HepG2 (cell line): Measurements from ENCODE around the gene FXYD5. TPM values are rescaled to one million over a fixed set of nuclear protein-coding genes. Genes with fewer than 3 reads are reported as not detected.

Experiments
- ATAC-seq: fragments of 200-7000 bp; cut with Tn5 transposase; 3 replicates; pipeline ENCODE4 v1.9.1; 2020; ENCODE audit warnings: mild to moderate bottlenecking, moderate library complexity
- BruUV-seq: library from RNA; stranded (reverse); fragments of 400-500 nt; replicated peaks from 2 replicates; lab custom pipeline; 2021; lab: Mats Ljungman, UMichigan
- CTCF ChIA-PET: fragments of 300-600 bp; formaldehyde crosslinking; extraction: SDS; loops from one replicate; lab custom pipeline; 2021; ENCODE audit warnings: low total read pairs, inconsistent platforms, low intra/inter-chr PET ratio; lab: Yijun Ruan, JAX
- POLR2A ChIA-PET: fragments of 350-600 bp; sonication (Branson Sonifier 250); formaldehyde crosslinking; loops from one replicate; lab custom pipeline; 2020; ENCODE audit warnings: antibody characterized with exemption, inconsistent platforms; lab: Yijun Ruan, JAX
- DNase-seq: peaks from one replicate; pipeline ENCODE4 v3.0.0-alpha.2; 2015; ENCODE audit warnings: low spot score
- FAIRE-seq: peaks from 3 replicates; lab custom pipeline; 2011; peaks lifted over from hg19 to GRCh38; lab: Jason Lieb, UNC
- H2AFZ ChIP-seq: one replicate; pipeline ENCODE4 v1.6.1; 2011; ENCODE audit warnings: low read length, inconsistent platforms
- H3K27ac ChIP-seq: fragments of 300-600 bp; 3 replicates; pipeline ENCODE4 v1.8.0; 2011; ENCODE audit warnings: mixed run types, mild to moderate bottlenecking, mixed read lengths, low read length, inconsistent platforms; ENCODE audit not compliant: insufficient read depth; ENCODE audit errors: extremely low read length
- H3K27me3 ChIP-seq, 2 experiments: fragments of 200-600 bp in 1 of 2; 2 replicates in 1 of 2; 3 replicates in 1 of 2; pipeline versions ENCODE4 v1.6.0 to v1.8.0; 2011; ENCODE audit warnings: low read length in 2 of 2, mild to moderate bottlenecking in 2 of 2, moderate library complexity in 2 of 2, inconsistent platforms in 1 of 2; ENCODE audit not compliant: insufficient read depth in 2 of 2, control insufficient read depth in 1 of 2
- H3K36me3 ChIP-seq, 2 experiments: fragments of 200-600 bp in 1 of 2; replicated peaks in 1 of 2; 2 replicates in 1 of 2; 3 replicates in 1 of 2; pipeline versions ENCODE4 v1.5.1 to v1.8.0; 2011; ENCODE audit warnings: low read length in 2 of 2, inconsistent platforms in 1 of 2; ENCODE audit not compliant: insufficient read depth in 2 of 2, control insufficient read depth in 1 of 2
- H3K4me1 ChIP-seq: 2 replicates; pipeline ENCODE4 v1.5.1; 2012; ENCODE audit warnings: low read length, inconsistent platforms; ENCODE audit not compliant: insufficient read depth
- H3K4me2 ChIP-seq: 2 replicates; pipeline ENCODE4 v1.6.0; 2011; ENCODE audit warnings: low read depth, low read length, inconsistent platforms
- H3K4me3 ChIP-seq, 3 experiments: fragments of 200-600 bp in 1 of 3; sonication (generic), shearing (Covaris generic) in 1 of 3; replicated peaks in 1 of 3; 2 replicates each; pipeline ENCODE4 v1.5.1; 2011 to 2016; ENCODE audit warnings: low read length in 3 of 3, inconsistent platforms in 2 of 3, low read depth in 2 of 3, mild to moderate bottlenecking in 2 of 3, control low read depth in 1 of 3, mixed read lengths in 1 of 3; ENCODE audit not compliant: insufficient read depth in 1 of 3
- H3K79me2 ChIP-seq: one replicate; pipeline ENCODE4 v1.6.1; 2011; ENCODE audit warnings: low read length, inconsistent platforms; ENCODE audit not compliant: insufficient read depth
- H3K9ac ChIP-seq: 2 replicates; pipeline ENCODE4 v1.6.0; 2011; ENCODE audit warnings: mild to moderate bottlenecking, low read depth, low read length, inconsistent platforms; ENCODE audit not compliant: insufficient read depth
- H3K9me3 ChIP-seq: 2 replicates; pipeline ENCODE4 v1.5.1; 2012; ENCODE audit warnings: mild to moderate bottlenecking, low read length
- H4K20me1 ChIP-seq: 2 replicates; pipeline ENCODE4 v1.6.0; 2011; ENCODE audit warnings: inconsistent platforms, mild to moderate bottlenecking, low read length, moderate library complexity; ENCODE audit not compliant: insufficient read depth
- BRCA1 ChIP-seq: sonication (generic); formaldehyde crosslinking; IDR thresholded peaks from 2 replicates; pipeline ENCODE4 v1.4.0; 2020; ENCODE audit warnings: missing genetic modification reagents
- MIXL1 ChIP-seq: IDR thresholded peaks from 2 replicates; pipeline ENCODE4 v1.6.1; 2016
- NFE2L1 ChIP-seq: sonication (generic); formaldehyde crosslinking; IDR thresholded peaks from 2 replicates; pipeline ENCODE4 v1.4.0; 2020; ENCODE audit warnings: missing genetic modification reagents, mild to moderate bottlenecking, borderline replicate concordance
- NFYC ChIP-seq: IDR thresholded peaks from 2 replicates; pipeline ENCODE4 v1.6.1; 2016; ENCODE audit warnings: missing genetic modification reagents, missing compliant biosample characterization
- SETDB1 ChIP-seq: sonication (generic); formaldehyde crosslinking; IDR thresholded peaks from 2 replicates; pipeline ENCODE4 v1.5.1; 2020; ENCODE audit warnings: missing genetic modification reagents, mild to moderate bottlenecking, borderline replicate concordance
- ZNF12 ChIP-seq: sonication (generic); formaldehyde crosslinking; IDR thresholded peaks from 2 replicates; pipeline ENCODE4 v1.5.0; 2020; ENCODE audit warnings: missing genetic modification reagents
- ZNF264 ChIP-seq: sonication (generic); formaldehyde crosslinking; IDR thresholded peaks from 2 replicates; pipeline ENCODE4 v1.4.0; 2020; ENCODE audit warnings: missing genetic modification reagents
- ZNF432 ChIP-seq: sonication (generic); formaldehyde crosslinking; IDR thresholded peaks from 2 replicates; pipeline ENCODE4 v1.5.0; 2020; ENCODE audit warnings: missing genetic modification reagents, mild to moderate bottlenecking, borderline replicate concordance
- ZNF460 ChIP-seq: sonication (generic); formaldehyde crosslinking; IDR thresholded peaks from 2 replicates; pipeline ENCODE4 v1.5.1; 2020; ENCODE audit warnings: missing genetic modification reagents, mild to moderate bottlenecking, borderline replicate concordance
- ZNF564 ChIP-seq: sonication (generic); formaldehyde crosslinking; IDR thresholded peaks from 2 replicates; pipeline ENCODE4 v1.8.1; 2023; ENCODE audit warnings: mild to moderate bottlenecking, missing genetic modification reagents
- ZNF646 ChIP-seq: sonication (generic); formaldehyde crosslinking; IDR thresholded peaks from 2 replicates; pipeline ENCODE4 v1.9.0; 2021; ENCODE audit warnings: mild to moderate bottlenecking, missing genetic modification reagents
- ZNF839 ChIP-seq: sonication (generic); formaldehyde crosslinking; IDR thresholded peaks from 2 replicates; pipeline ENCODE4 v1.4.0; 2020; ENCODE audit warnings: missing genetic modification reagents, mild to moderate bottlenecking, borderline replicate concordance
- WGBS: methylation state at CpG from one replicate; pipeline ENCODE4 v1.1.6; 2017; ENCODE audit warnings: low lambda C conversion rate; 5-methylcytosine and 5-hydroxymethylcytosine counted together
- in situ Hi-C: cut with HindIII; loops from 2 replicates; pipeline ENCODE4 v1.10.0; 2017; ENCODE audit warnings: low pct_unique_long_range_greater_than_20kb; ENCODE audit not compliant: extremely low pct_ligation_motif_present
- intact Hi-C: fragments of 100-400 bp; cut with micrococcal nuclease; formaldehyde crosslinking; loops from one replicate; pipeline ENCODE4 v1.10.0; 2022; ENCODE audit not compliant: unreplicated experiment
- polyA plus RNA-seq, 8 experiments: library from polyadenylated mRNA; depleted of rRNA in 3 of 8; stranded (reverse) in 7 of 8; unstranded in 1 of 8; fragments of >200 nt; fragmentation: Illumina TruSeq in 4 of 8; extraction: Trizol in 4 of 8; gene quantifications; 2 replicates each; pipeline versions ENCODE4 v1.2.1 to v1.2.3, GENCODE V29; 2011 to 2016; ENCODE audit warnings: low read depth in 4 of 8, missing spikeins in 1 of 8, mixed read lengths in 1 of 8; ENCODE audit not compliant: insufficient read depth in 1 of 8
- total RNA-seq, 5 experiments: library from RNA; depleted of rRNA; stranded (reverse); fragments of >200 nt; fragmentation: Illumina TruSeq; extraction: Trizol; gene quantifications; 2 replicates each; pipeline ENCODE4 v1.2.3, GENCODE V29; 2016; ENCODE audit warnings: low read depth in 1 of 5
- TF ChIP-seq, protein P1 (sequence below): sonication (generic); formaldehyde crosslinking; IDR thresholded peaks from 2 replicates; pipeline ENCODE4 v1.4.0; 2020; ENCODE audit warnings: missing genetic modification reagents

FXYD5 gene
- total and polyA plus RNA-seq, 2 of the 13 experiments (the other 11 are each of a cell fraction or from before 2014, with no cell fraction given), result 0.65 TPM; not detected in 1

- no TSS peak for BruUV-seq
- POLR2A ChIA-PET, result no interaction called here
- in situ Hi-C loops, result no loop called here
These were observed 53.6 kb downstream of the FXYD5 start for GRCh38 chr19:35208121-35208520.

DNA sequence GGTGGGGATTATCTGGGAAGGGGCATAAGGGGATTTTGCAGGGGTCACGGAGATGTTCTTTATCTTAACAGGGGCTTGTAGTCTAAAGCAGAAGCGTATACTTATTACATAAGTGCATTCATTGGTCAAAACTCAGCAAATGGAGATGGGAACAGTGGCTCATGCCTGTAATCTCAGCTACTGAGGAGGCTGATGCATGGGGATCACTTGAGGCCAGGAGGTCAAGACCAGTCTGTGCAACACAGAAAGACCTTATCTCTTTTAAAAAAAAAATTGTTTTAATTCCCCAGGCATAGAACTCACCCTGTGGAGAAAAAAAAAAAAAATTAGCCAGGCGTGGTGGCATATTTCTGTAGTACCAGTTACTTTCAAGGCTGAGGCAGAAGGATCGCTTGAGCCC is 55.1 kb downstream of the FXYD5 start:
- intact Hi-C loops, result no loop called here
- no peak for TF ChIP-seq ZNF432 (CRISPR knock-in tag)
- no peak for TF ChIP-seq ZNF564 (CRISPR knock-in tag)
- no peak for TF ChIP-seq SETDB1 (CRISPR knock-in tag)
- TF ChIP-seq BRCA1 (CRISPR knock-in tag), result no peak
- TF ChIP-seq ZNF646 (CRISPR knock-in tag), result no peak
- TF ChIP-seq MIXL1 (CRISPR knock-in tag), result no peak
- no peak for TF ChIP-seq NFYC (CRISPR knock-in tag)
- no peak for TF ChIP-seq ZNF264 (CRISPR knock-in tag)
- TF ChIP-seq, protein P1, sequence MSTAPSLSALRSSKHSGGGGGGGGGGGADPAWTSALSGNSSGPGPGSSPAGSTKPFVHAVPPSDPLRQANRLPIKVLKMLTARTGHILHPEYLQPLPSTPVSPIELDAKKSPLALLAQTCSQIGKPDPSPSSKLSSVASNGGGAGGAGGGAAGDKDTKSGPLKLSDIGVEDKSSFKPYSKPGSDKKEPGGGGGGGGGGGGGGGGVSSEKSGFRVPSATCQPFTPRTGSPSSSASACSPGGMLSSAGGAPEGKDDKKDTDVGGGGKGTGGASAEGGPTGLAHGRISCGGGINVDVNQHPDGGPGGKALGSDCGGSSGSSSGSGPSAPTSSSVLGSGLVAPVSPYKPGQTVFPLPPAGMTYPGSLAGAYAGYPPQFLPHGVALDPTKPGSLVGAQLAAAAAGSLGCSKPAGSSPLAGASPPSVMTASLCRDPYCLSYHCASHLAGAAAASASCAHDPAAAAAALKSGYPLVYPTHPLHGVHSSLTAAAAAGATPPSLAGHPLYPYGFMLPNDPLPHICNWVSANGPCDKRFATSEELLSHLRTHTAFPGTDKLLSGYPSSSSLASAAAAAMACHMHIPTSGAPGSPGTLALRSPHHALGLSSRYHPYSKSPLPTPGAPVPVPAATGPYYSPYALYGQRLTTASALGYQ, result no peak
- no peak for TF ChIP-seq ZNF460 (CRISPR knock-in tag)
- TF ChIP-seq ZNF839 (CRISPR knock-in tag), result no peak

More at GRCh38 chr19:35208121-35208520, 53.6 kb downstream of the FXYD5 start:
- no peak overlapping the region for H2AFZ ChIP-seq
- no peak for ATAC-seq
- H3K79me2 ChIP-seq, result no peaks in the 10 kb centered on the region
- TF ChIP-seq NFE2L1 (CRISPR knock-in tag), result no peak
- TF ChIP-seq ZNF12, result no peak
- no peaks in the 10 kb centered on the region for H3K36me3 ChIP-seq
- no peak overlapping the region for H3K27ac ChIP-seq
- CTCF ChIA-PET, result no interaction called here
- H4K20me1 ChIP-seq, result no peaks in the 10 kb centered on the region
- no peak for DNase-seq
- H3K9ac ChIP-seq, result no peak overlapping the region
- H3K4me1 ChIP-seq, result peaks cover 17% of the 10 kb centered on the region
- 50% methylated on average over 8 of the region's 8 CpGs for WGBS
- H3K9me3 ChIP-seq, result no peaks in the 10 kb centered on the region
- intact Hi-C loops, result no loop called here
- H3K27me3 ChIP-seq, result no peaks in the 10 kb centered on the region; a peak in 2 of 5 replicates
- no peak for FAIRE-seq
- no peak overlapping the region for H3K4me3 ChIP-seq
- no peak overlapping the region for H3K4me2 ChIP-seq

More for the DNA sequence above, 55.1 kb downstream of the FXYD5 start:
- no peaks in the 10 kb centered on the region; a peak in 2 of 5 replicates for H3K27me3 ChIP-seq
- no peaks in the 10 kb centered on the region for H3K79me2 ChIP-seq
- H3K27ac ChIP-seq, result no peak overlapping the region
- no peak for DNase-seq
- no peak overlapping the region for H3K9ac ChIP-seq
- no peaks in the 10 kb centered on the region for H3K9me3 ChIP-seq
- no peak overlapping the region for H2AFZ ChIP-seq
- H3K4me2 ChIP-seq, result no peak overlapping the region
- no TSS peak for BruUV-seq
- in situ Hi-C loops, result no loop called here
- H3K36me3 ChIP-seq, result no peaks in the 10 kb centered on the region
- ChIA-PET CTCF (no interaction called here), POLR2A (no interaction called here)
- 27% methylated on average over 4 of the region's 4 CpGs for WGBS
- no peaks in the 10 kb centered on the region for H4K20me1 ChIP-seq
- no peak for ATAC-seq
- H3K4me3 ChIP-seq, result no peak overlapping the region
- FAIRE-seq, result no peak
- peaks cover 27% of the 10 kb centered on the region for H3K4me1 ChIP-seq
